ENCODE measurements around the gene SIPA1L3.

The SIPA1L3 gene

DNA sequence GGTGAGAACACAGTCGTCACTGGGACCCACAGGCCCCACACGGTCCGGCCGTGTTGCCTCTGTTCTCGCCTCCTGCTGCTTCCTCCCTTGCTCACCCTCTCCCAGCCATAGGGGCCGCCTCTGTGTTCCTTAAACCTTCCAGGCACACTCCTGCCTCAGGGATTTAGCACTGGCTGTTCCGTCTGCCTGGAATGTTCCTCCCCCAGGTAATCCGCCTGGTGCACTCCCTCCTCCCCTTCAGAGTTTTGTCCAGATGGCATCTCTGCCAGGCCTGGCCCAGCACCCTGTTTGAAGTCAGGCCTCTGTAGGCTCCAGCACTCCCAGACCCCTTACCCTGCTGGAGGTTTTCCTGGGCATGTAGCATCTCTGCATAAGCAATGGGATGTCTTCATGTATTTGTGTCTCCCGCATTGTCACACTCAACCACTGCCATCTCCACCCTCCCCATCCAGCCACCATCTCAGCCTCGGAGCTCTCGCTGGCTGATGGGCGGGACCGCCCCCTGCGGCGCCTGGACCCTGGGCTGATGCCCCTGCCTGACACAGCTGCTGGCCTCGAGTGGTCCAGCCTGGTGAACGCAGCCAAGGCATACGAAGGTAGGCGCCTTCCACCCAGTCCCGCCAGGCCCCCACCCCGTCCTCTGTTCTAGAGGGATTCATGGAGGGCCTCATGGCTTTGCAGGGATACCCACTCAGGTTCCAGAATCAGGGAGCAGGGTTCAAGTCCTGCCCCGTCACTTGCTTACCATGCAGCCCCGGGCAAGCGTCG is 291.1 kb downstream of the SIPA1L3 start:
- in situ Hi-C loops (cut with HindIII; ENCODE audit: low sequenced_read_pairs) = loop anchor here (10.0 kb wide), 1 partner anchor 63 kb away; no protein-coding TSS in a partner anchor

DNA sequence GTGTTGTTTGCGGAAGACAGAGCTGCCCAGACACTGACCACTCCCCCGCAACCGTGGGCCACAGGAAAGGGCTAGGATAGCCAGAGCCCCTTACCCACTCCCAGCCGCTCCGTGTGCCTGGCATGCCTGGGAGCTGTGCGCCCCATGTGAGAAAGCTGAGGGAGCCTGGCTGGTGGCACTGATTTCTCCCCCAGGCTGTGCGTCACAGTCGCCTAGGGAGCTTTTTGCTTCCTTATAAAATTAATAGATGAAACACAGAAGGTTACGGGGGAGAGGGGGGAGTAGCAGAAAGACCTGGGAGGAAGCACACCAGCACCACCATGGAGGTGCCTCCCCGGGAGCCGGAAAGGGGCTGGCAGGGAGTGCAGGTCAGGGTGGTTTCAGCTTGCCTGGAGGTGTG is 292.3 kb downstream of the SIPA1L3 start:
- in situ Hi-C loops (cut with HindIII; ENCODE audit: low sequenced_read_pairs) = loop anchor here (10.0 kb wide), 1 partner anchor 65 kb away; no protein-coding TSS in a partner anchor

DNA sequence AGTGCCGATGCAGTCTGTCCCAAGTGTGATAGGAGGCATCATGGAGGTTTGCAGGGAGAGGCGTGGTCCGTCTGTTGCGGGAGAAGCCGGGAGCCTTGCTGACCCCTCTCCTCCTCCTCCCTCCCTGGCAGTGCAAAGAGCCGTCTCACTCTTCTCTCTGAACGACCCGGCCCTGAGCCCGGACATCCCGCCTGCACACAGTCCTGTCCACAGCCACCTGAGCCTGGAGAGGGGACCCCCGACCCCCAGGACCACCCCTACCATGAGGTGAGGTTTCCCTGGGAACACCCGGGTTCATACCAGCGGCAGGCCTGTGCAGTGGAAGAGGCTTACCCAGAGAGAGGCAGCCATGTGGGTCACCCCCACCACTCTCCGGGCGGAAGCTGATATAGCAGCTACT is 294.7 kb downstream of the SIPA1L3 start:
- in situ Hi-C loops (cut with HindIII; ENCODE audit: low sequenced_read_pairs) = no loop called here

- in situ Hi-C loops (cut with HindIII; ENCODE audit: low sequenced_read_pairs) = no loop called here
Measured at GRCh38 chr19:38202504-38202903, 295.5 kb downstream of the SIPA1L3 start.

DNA sequence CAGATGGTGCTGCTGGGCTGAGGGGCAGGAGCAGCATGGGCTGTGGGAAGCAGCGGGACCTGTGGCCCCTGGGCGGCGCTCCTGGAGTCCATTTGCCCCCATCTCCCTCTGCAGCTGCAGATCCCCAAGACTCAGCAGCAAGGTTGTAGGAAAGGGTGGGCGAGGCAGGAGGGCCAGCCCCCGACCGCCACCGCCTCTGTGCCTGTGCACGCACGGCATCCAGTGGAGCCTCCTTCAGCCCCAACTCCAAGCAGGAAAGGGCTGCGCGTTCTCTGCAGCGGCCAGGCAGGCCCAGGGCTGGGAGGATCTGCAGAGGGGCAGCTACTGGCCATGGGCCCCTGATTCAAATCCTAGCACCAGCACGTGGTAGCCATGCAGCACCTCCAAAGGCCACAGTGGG is 296.2 kb downstream of the SIPA1L3 start:
- in situ Hi-C loops (cut with HindIII; ENCODE audit: low sequenced_read_pairs) = no loop called here

DNA sequence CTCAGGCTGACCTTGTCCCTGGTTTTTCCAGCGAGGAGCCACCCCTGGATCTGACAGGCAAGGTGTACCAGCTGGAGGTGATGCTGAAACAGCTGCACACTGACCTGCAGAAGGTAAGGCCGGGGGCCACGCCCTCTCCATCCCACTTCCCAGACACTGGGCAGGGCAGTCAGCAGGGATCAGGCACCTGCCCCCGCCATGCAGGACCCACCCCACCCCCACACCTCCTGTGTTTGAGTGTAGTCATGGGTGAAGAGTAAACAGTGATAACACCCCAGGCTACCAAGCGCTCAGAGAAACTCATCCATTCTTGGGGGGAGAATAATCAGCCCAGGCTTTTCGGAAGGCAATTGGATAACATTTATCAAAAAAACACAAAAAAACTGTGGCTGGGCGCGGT is 297.1 kb downstream of the SIPA1L3 start:
- in situ Hi-C loops (cut with HindIII; ENCODE audit: low sequenced_read_pairs) = no loop called here

DNA sequence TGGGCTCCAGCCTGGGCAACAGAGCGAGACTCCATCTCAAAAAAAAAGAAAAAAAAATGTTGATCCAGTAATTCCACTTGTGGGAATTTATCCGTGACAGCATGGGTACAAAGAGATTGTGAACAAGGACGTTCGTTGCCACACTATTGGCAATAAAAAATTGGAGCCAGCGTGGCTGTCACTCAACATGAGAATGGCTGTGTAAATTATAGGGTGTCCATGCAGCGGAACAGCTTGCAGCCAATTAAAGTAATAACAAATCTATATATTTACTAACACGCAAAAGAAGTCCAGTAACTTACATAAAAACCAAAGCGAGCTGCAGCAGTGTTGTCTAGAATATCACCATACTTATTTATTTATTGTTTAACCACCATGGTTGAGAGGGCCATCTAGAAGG is 297.7 kb downstream of the SIPA1L3 start:
- in situ Hi-C loops (cut with HindIII; ENCODE audit: low sequenced_read_pairs) = no loop called here

DNA sequence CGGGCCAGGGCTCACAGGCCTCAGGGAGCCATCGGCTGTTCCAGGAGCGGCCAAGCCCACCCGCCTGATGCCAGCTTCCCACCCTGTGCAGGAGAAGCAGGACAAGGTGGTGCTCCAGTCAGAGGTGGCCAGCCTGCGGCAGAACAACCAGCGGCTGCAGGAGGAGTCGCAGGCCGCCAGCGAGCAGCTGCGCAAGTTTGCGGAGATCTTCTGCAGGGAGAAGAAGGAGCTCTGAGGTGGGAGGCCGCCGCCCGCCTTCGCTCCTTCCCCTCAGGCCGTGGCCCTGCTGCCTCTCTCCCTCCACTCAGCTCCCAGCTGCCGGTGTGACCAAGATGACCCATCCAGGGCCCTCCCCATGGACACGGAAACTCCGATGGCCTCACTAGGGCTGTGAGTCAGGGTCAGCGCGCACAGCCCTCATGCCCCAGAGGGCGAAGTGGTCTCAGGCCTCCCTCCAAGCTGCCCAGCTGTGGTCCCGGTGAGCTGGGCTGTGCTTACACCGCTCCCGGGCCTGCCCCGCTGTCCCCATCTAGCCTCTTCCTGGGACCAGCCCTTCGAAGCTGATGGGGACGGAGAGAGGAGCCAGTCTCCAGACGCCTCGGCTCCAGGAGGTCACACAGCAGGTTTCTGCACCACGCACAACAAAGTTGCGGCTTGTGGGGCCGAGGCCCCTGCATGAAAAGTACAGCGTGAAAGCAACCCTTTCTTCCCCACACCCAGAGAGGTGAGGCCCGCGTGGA is 299.2 kb downstream of the SIPA1L3 start:
- in situ Hi-C loops (cut with HindIII; ENCODE audit: low sequenced_read_pairs) = no loop called here

DNA sequence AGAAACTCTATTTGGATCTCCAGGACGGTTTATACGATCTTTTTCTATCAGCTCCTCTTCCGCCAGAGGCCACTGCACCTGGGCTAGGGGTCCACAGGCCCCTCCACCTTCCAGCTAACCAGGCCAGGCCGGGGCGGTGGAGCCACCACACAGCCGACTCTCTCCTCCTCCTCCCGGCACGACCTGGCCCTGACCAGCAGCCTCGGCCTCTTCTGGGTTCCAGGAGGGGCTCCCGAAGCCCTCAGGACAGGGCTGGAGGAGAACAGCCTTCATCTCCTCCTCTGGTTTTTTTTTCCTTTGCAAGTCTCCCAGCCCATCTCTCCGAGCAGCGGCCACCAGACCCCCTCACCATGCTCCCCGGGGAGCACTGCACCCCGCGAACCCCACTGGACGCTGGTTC is 299.9 kb downstream of the SIPA1L3 start:
- in situ Hi-C loops (cut with HindIII; ENCODE audit: low sequenced_read_pairs) = no loop called here

DNA sequence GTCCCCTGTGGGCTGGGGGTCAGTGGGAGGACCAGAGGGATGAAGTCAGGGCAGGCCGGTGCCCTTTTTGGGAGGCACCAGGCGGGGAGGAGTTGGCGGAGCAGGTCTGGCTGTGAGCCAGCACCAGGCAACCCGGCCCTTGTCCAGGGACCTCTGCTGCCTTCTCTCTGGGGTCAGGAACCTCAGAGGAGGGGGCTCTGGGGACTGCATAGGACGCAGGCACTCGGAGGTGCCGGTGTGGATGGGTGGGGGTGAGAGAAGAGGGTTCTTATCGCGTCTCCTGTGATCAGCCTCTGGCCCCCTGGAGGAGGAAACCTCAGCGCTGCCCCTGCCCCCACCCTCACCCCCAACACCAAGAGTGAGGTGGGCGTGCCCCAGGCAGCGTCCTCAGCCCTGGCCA is 300.5 kb downstream of the SIPA1L3 start:
- in situ Hi-C loops (cut with HindIII; ENCODE audit: low sequenced_read_pairs) = no loop called here

DNA sequence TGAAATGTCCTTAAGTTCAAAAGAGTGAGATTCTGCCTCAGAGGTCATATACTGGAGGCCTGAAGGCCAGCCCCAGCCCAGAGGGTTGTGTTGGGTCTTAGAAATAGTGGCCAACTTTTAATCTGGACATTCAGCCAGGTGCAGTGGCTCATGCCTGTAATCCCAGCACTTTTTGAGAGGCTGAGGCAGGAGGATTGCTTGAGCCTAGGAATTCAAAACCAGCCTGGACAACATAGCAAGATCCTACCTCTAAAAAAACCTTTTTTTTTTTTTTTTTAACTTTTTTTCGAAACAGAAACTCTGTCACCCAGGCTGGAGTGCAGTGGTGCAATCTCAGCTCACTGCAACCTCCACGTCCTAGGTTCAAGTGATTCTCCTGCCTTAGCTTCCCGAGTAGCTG is 301.6 kb downstream of the SIPA1L3 start:
- in situ Hi-C loops (cut with HindIII; ENCODE audit: low sequenced_read_pairs) = no loop called here

DNA sequence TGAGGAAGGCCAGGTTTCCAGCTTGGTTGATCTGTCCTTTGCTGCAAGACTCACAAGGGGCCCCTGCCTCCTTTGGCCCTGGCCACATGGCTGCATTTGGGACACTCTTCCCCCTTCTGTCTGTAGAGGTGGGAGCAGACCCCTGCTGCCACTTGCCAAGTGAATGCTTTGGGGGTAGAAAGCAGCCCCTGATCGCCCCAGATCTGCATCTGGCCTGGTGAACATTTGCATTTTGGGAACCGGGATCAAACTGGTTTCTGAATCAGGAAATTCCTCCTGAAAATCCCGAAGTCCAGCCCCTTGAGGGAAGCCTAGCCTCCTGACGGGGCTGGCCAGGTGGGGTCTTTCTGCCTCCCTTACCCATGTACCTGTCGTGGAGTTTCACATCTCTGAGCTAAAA is 302.1 kb downstream of the SIPA1L3 start:
- in situ Hi-C loops (cut with HindIII; ENCODE audit: low sequenced_read_pairs) = no loop called here

DNA sequence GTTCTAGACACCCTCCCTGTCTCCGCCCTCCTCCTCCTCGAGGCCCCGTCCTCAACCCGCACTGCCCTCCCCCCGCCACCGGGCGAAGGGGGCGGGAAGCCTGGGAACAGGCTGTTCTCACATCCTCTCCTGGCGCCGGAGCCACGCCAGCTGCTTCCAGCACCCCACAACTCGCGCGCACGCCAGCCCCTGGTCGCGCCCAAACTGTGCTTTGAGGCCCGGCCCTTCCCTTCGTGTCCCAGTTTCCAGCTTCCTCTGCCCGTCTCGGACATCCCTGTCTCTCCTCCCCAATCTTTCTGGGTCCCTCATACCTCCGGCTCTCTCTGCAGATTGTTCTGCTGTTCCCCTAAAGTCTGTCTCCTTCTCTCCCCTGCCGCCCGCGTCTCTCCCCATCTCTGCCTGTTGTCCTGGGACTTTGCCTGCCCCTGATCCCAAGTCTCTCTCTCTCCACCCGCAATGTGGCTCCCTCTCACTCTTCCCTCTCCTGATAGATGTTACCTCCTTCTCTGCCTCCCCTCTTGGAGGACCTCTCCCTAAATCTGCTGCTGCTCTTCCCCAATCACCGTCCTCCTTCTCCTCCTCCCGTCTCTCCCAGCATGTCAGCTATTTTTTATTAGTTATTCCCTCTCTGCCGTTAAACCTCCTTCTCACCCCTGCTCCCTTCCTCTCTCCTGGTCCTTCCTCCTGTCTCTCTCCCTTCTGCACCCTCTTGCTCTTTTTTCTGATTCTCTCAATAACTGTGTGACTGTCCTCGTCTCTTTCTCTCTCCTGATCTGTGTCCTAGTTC is 302.9 kb downstream of the SIPA1L3 start:
- in situ Hi-C loops (cut with HindIII; ENCODE audit: low sequenced_read_pairs) = no loop called here

- in situ Hi-C loops (cut with HindIII; ENCODE audit: low sequenced_read_pairs) = no loop called here
Measured at GRCh38 chr19:38210458-38210987, 303.5 kb downstream of the SIPA1L3 start.

DNA sequence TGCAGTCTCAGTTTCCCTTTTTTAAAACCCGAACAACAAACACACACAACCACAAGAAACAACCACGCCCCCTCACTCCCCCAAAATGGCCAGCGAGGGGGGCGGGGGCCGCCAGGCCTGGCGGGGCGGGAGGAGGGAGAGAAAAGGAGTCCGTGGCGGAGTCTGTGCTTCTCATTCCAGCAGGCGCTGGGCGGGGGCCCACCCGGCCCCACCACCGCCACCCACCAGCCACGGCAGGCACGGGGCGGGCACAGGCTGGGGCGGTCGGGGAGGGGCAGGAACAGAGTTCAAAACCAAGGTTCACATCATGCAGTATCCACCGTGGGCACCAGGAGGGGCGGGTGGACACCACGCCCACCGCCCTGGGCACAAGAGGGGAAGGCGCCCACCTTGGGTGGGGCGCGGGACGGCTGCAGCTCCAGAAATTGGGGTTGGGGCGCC is 304.2 kb downstream of the SIPA1L3 start:
- in situ Hi-C loops (cut with HindIII; ENCODE audit: low sequenced_read_pairs) = no loop called here

DNA sequence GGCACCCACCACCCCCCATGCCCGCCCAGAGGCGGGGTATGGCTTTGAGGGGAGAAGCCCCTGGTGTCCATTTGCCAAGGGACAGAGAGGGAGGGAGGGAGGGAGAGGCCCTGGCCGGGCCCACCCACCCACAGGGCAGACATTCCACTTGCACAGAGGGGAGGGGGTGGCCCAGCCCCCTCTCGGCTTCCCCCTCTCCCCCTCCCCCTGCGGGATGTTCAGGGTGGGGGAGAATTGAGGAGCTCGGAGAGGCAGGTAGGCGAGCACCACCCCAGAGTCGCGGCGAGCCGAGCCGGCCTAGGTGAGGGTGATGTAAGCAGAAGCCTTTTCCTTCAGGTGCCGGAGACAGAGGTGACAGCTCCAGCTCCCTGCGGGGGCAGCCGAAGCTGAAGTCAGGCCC is 304.8 kb downstream of the SIPA1L3 start:
- in situ Hi-C loops (cut with HindIII; ENCODE audit: low sequenced_read_pairs) = no loop called here

DNA sequence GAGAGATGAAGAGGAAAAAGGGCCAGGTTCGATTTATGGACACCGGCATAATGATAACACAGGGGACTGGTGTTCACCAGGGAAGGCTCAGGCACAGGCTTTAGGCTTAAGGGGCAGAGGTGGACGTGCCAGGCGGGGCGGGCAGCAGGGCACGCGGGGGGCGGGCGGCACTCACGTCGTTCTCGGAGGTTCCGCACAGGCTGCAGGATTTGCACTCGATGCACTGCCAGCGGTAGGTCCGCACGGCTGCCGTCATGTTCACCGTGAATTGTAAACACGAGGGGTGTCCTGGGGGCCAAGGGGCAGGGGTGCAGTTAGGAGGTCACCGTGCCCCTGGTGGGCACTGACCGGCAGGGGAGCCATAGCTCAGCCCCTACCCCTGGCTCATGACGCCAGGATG is 306.5 kb downstream of the SIPA1L3 start:
- in situ Hi-C loops (cut with HindIII; ENCODE audit: low sequenced_read_pairs) = no loop called here

GRCh38 chr19:38213911-38214625 is 307.1 kb downstream of the SIPA1L3 start:
- in situ Hi-C loops (cut with HindIII; ENCODE audit: low sequenced_read_pairs) = no loop called here

DNA sequence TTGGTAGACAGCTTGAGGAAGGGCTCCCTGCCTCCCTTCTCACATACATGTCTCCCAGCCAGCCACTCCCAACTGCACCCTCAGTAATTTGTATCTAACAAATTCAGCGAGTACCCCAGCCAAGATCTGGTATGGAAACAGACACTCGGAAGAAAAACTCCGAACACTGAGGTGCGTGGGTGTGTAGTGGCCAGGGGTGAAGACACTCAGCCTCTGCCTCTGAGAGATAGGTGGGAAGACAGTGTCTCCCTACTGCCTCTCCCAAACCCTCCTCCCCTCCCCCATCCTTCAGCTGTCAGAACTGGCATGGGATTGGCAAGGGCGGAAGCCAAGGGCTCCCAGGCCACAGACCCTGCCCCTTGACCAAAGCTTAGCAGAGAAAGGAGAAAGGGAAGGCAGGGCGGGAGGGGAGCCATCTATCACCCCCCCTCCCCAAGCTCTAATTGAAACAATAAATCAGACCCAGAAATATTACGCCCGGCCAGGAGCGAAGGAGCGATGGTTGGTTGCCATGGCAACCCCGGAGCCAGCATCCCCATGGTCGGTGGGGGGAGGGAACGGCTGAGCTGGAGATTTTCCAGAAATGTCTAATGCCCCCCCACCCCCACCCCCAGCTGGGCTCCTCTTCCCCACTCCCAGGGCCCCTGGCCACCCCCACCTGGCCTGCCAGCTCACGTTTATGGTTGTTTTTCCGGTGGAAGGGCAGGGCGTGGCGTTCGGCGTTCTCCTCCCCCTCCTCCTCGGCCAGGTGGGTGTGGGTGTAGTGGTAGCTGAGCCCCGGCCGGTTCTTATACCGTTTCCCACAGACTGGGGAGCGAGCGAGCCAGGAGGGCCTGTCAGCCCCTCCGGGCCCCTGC is 310.0 kb downstream of the SIPA1L3 start:
- in situ Hi-C loops (cut with HindIII; ENCODE audit: low sequenced_read_pairs) = loop anchor here (5.0 kb wide), 1 partner anchor 320 kb away; no protein-coding TSS in a partner anchor
